H9 (cell line): ENCODE results near the gene ATG4B. TPM values are rescaled to one million over a fixed set of nuclear protein-coding genes. Genes with fewer than 3 reads are reported as not detected.

ENCODE experiments used
- DNase-seq: peaks from one replicate; pipeline ENCODE4 v3.0.0-alpha.2; 2017
- H2AFZ ChIP-seq: one replicate; pipeline ENCODE4 v1.6.1; 2013; ENCODE audit warnings: mild to moderate bottlenecking, low read length, control low read depth, moderate library complexity
- H2AK5ac ChIP-seq: 2 replicates; pipeline ENCODE4 v1.6.1; 2013; ENCODE audit warnings: low read length, control low read depth, mixed read lengths; ENCODE audit not compliant: insufficient read length
- H2BK120ac ChIP-seq: one replicate; pipeline ENCODE4 v1.6.1; 2013; ENCODE audit warnings: low read depth, mild to moderate bottlenecking, low read length, control low read depth, inconsistent platforms; ENCODE audit not compliant: poor library complexity, severe bottlenecking
- H2BK12ac ChIP-seq: 2 replicates; pipeline ENCODE4 v1.6.1; 2013; ENCODE audit warnings: low read length, control low read depth, mixed read lengths, low read depth; ENCODE audit not compliant: insufficient read length
- H2BK15ac ChIP-seq: 2 replicates; pipeline ENCODE4 v1.6.1; 2013; ENCODE audit warnings: low read depth, low read length, control low read depth
- H2BK20ac ChIP-seq: one replicate; pipeline ENCODE4 v1.6.1; 2013; ENCODE audit warnings: low read depth, mild to moderate bottlenecking, low read length, control low read depth, inconsistent platforms; ENCODE audit not compliant: poor library complexity, severe bottlenecking
- H2BK5ac ChIP-seq: 2 replicates; pipeline ENCODE4 v1.6.1; 2013; ENCODE audit warnings: low read length, control low read depth, mixed read lengths; ENCODE audit not compliant: insufficient read length
- H3K14ac ChIP-seq: 2 replicates; pipeline ENCODE4 v1.6.1; 2013; ENCODE audit warnings: low read length, control low read depth; ENCODE audit not compliant: insufficient read depth
- H3K18ac ChIP-seq: 2 replicates; pipeline ENCODE4 v1.6.1; 2013; ENCODE audit warnings: low read depth, mild to moderate bottlenecking, mixed read lengths, low read length, control low read depth; ENCODE audit not compliant: insufficient read length
- H3K23ac ChIP-seq: 2 replicates; pipeline ENCODE4 v1.6.1; 2013; ENCODE audit warnings: low read length, control low read depth, mixed read lengths, low read depth; ENCODE audit not compliant: insufficient read length
- H3K23me2 ChIP-seq: 2 replicates; pipeline ENCODE4 v1.6.1; 2013; ENCODE audit warnings: low read depth, mild to moderate bottlenecking, mixed read lengths, low read length, control low read depth; ENCODE audit not compliant: insufficient read length, poor library complexity, severe bottlenecking
- H3K27ac ChIP-seq: 2 replicates; pipeline ENCODE4 v1.5.1; 2013; ENCODE audit warnings: low read length, control low read depth, mixed read lengths, low read depth; ENCODE audit not compliant: insufficient read length
- H3K27me3 ChIP-seq: 2 replicates; pipeline ENCODE4 v1.6.1; 2013; ENCODE audit warnings: low read length, control low read depth, inconsistent platforms; ENCODE audit not compliant: insufficient read depth
- H3K4ac ChIP-seq: 2 replicates; pipeline ENCODE4 v1.6.1; 2013; ENCODE audit warnings: low read depth, mild to moderate bottlenecking, control low read depth, inconsistent platforms, low read length, moderate library complexity
- H3K4me1 ChIP-seq: 2 replicates; pipeline ENCODE4 v1.6.1; 2013; ENCODE audit warnings: low read length, control low read depth, inconsistent platforms; ENCODE audit not compliant: insufficient read depth
- H3K4me2 ChIP-seq: 2 replicates; pipeline ENCODE4 v1.6.1; 2013; ENCODE audit warnings: low read length, control low read depth, mixed read lengths; ENCODE audit not compliant: insufficient read length, insufficient read depth
- H3K56ac ChIP-seq: 2 replicates; pipeline ENCODE4 v1.6.1; 2013; ENCODE audit warnings: low read depth, mild to moderate bottlenecking, mixed read lengths, low read length, control low read depth; ENCODE audit not compliant: insufficient read length
- H3K79me1 ChIP-seq: 2 replicates; pipeline ENCODE4 v1.6.1; 2013; ENCODE audit warnings: low read depth, mild to moderate bottlenecking, moderate library complexity, low read length, control low read depth, inconsistent platforms; ENCODE audit not compliant: insufficient read depth, poor library complexity, severe bottlenecking
- H3K79me2 ChIP-seq: 2 replicates; pipeline ENCODE4 v1.6.1; 2013; ENCODE audit warnings: low read length, control low read depth, inconsistent platforms; ENCODE audit not compliant: insufficient read depth
- H3K9ac ChIP-seq: 2 replicates; pipeline ENCODE4 v1.6.1; 2013; ENCODE audit warnings: low read length, control low read depth, mixed read lengths; ENCODE audit not compliant: insufficient read length; ENCODE audit errors: extremely low read depth
- H3K9me3 ChIP-seq: one replicate; pipeline ENCODE4 v1.6.1; 2013; ENCODE audit warnings: low read depth, low read length, inconsistent platforms; ENCODE audit not compliant: control insufficient read depth
- H3T11ph ChIP-seq: one replicate; pipeline ENCODE4 v1.6.1; 2013; ENCODE audit warnings: mild to moderate bottlenecking, low read length, control low read depth, inconsistent platforms
- H4K20me1 ChIP-seq: one replicate; pipeline ENCODE4 v1.6.1; 2013; ENCODE audit not compliant: control insufficient read depth, insufficient read length, insufficient read depth
- H4K5ac ChIP-seq: 2 replicates; pipeline ENCODE4 v1.6.1; 2013; ENCODE audit warnings: low read depth, mild to moderate bottlenecking, mixed read lengths, low read length, control low read depth; ENCODE audit not compliant: insufficient read length
- H4K8ac ChIP-seq: replicated peaks from 2 replicates; pipeline ENCODE4 v1.6.1; 2013; ENCODE audit warnings: low read length, control low read depth, mixed read lengths, low read depth; ENCODE audit not compliant: insufficient read length
- H4K91ac ChIP-seq: 2 replicates; pipeline ENCODE4 v1.6.1; 2013; ENCODE audit warnings: low read depth, mild to moderate bottlenecking, moderate library complexity, mixed read lengths, low read length, control low read depth; ENCODE audit not compliant: insufficient read length
- H3K27ac Mint-ChIP-seq, 3 experiments: 2 replicates in 2 of 3; 3 replicates in 1 of 3; pipeline ENCODE4 v1.8.0; 2020 to 2021; ENCODE audit warnings: mixed read lengths in 3 of 3, mild to moderate bottlenecking in 1 of 3, moderate library complexity in 1 of 3
- H3K27me3 Mint-ChIP-seq: 2 replicates; pipeline ENCODE4 v1.8.0; 2021; ENCODE audit warnings: low read depth, mild to moderate bottlenecking, moderate library complexity, mixed read lengths
- H3K36me3 Mint-ChIP-seq, 3 experiments: 2 replicates in 2 of 3; 3 replicates in 1 of 3; pipeline ENCODE4 v1.8.0; 2020 to 2021; ENCODE audit warnings: low read depth in 3 of 3, mixed read lengths in 3 of 3; ENCODE audit not compliant: insufficient read depth in 1 of 3
- H3K4me1 Mint-ChIP-seq, 2 experiments: 2 replicates each; pipeline ENCODE4 v1.8.0; 2020; ENCODE audit warnings: mixed read lengths in 2 of 2
- H3K4me3 Mint-ChIP-seq, 2 experiments: 2 replicates in 1 of 2; 3 replicates in 1 of 2; pipeline ENCODE4 v1.8.0; 2020 to 2021; ENCODE audit warnings: mild to moderate bottlenecking in 2 of 2, mixed read lengths in 2 of 2, moderate library complexity in 1 of 2
- H3K9me3 Mint-ChIP-seq, 2 experiments: 2 replicates in 1 of 2; 3 replicates in 1 of 2; pipeline ENCODE4 v1.8.0; 2020; ENCODE audit warnings: mild to moderate bottlenecking in 2 of 2, mixed read lengths in 2 of 2, moderate library complexity in 1 of 2
- WGBS: extraction: QIAGEN DNeasy Blood & Tissue Kit; methylation state at CpG from one replicate; pipeline ENCODE4 v1.1.7; 2013; ENCODE audit warnings: missing lambda C conversion rate, low lambda C conversion rate, mixed read lengths; ENCODE audit not compliant: insufficient read length; ENCODE audit errors: extremely low coverage; 5-methylcytosine and 5-hydroxymethylcytosine counted together
- total RNA-seq: library from RNA; stranded (reverse); gene quantifications from 2 replicates; pipeline ENCODE4 v1.2.1, GENCODE V29; 2021
- TF ChIP-seq, protein P1 (sequence below): fragments of 200-600 bp; sonication (generic); conservative IDR thresholded peaks from 3 replicates; pipeline ENCODE4 v1.8.0; 2021; ENCODE audit warnings: antibody characterized with exemption, mild to moderate bottlenecking

ATG4B gene
- total RNA-seq, 1 experiment from 2014 or later = 105 TPM

DNA sequence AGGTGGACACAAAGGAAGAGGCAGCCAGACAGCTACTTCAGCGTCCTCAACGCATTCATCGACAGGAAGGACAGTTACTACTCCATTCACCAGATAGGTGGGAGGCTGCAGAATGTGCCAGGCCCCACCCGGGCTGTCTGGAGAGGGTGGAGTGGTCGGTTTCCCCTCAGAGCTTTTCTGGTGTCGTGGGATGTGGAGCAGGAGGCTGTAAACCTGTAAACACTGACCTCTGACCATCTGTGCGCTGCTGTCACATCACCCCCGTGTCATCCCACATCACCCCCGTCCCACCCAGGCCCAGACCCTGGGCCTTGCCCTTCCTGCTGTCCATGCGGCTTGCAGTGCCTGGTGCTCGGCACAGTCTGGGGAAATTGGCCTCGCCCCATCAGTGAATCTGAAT is 17.1 kb downstream of the ATG4B start:
- Histone ChIP-seq H2BK15ac (no peak overlapping the region), H3K27ac (no peak overlapping the region), H3T11ph (no peak overlapping the region), H3K56ac (no peak overlapping the region), H3K79me1 (peaks cover 8% of the 10 kb centered on the region), H3K27me3 (no peaks in the 10 kb centered on the region), H3K4me2 (no peak overlapping the region), H3K4me1 (peaks cover 4% of the 10 kb centered on the region; the same call in 1 of the 2 replicates), H3K9me3 (no peaks in the 10 kb centered on the region), H2BK5ac (no peak overlapping the region), H4K20me1 (no peaks in the 10 kb centered on the region), H3K14ac (no peak overlapping the region), H3K79me2 (peaks cover 9% of the 10 kb centered on the region; the same call in 1 of the 2 replicates), H2BK120ac (no peak overlapping the region), H4K91ac (no peak overlapping the region), H3K23me2 (no peaks in the 10 kb centered on the region), H3K9ac (no peak overlapping the region), H3K23ac (no peak overlapping the region), H2BK12ac (no peak overlapping the region), H4K5ac (no peak overlapping the region), H2AK5ac (no peak overlapping the region), H4K8ac (no peak overlapping the region), H2BK20ac (no peak overlapping the region), H3K18ac (no peak overlapping the region), H2AFZ (no peak overlapping the region), H3K4ac (no peak overlapping the region)
- WGBS = no CpG with 5 or more reads among the region's 12 CpGs
- Mint-ChIP-seq H3K9me3 (no peaks in the 10 kb centered on the region), H3K27me3 (no peaks in the 10 kb centered on the region), H3K36me3 (peaks cover 33 to 76% (median 71%) of the 10 kb centered on the region in 3 experiments; a peak in 6 of 7 replicates), H3K27ac (no peak overlapping the region), H3K4me3 (no peak overlapping the region), H3K4me1 (peaks cover 13 to 14% of the 10 kb centered on the region in 2 experiments)
- TF ChIP-seq, protein P1, sequence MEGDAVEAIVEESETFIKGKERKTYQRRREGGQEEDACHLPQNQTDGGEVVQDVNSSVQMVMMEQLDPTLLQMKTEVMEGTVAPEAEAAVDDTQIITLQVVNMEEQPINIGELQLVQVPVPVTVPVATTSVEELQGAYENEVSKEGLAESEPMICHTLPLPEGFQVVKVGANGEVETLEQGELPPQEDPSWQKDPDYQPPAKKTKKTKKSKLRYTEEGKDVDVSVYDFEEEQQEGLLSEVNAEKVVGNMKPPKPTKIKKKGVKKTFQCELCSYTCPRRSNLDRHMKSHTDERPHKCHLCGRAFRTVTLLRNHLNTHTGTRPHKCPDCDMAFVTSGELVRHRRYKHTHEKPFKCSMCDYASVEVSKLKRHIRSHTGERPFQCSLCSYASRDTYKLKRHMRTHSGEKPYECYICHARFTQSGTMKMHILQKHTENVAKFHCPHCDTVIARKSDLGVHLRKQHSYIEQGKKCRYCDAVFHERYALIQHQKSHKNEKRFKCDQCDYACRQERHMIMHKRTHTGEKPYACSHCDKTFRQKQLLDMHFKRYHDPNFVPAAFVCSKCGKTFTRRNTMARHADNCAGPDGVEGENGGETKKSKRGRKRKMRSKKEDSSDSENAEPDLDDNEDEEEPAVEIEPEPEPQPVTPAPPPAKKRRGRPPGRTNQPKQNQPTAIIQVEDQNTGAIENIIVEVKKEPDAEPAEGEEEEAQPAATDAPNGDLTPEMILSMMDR = no peak
- DNase-seq = no peak
